Panc1 (cell line): ENCODE results near the gene HOXA11. TPM values are rescaled to one million over a fixed set of nuclear protein-coding genes. Genes with fewer than 3 reads are reported as not detected.

Experiments
- ATAC-seq: fragments of 200-7000 bp; cut with Tn5 transposase; 2 replicates; pipeline ENCODE4 v1.9.1; 2020; ENCODE audit warnings: mild to moderate bottlenecking, moderate library complexity
- BruUV-seq: library from RNA; stranded (reverse); fragments of 400-500 nt; replicated peaks from 2 replicates; lab custom pipeline; 2021; lab: Mats Ljungman, UMichigan
- CTCF ChIA-PET: fragments of 300-600 bp; sonication (Branson Sonifier 250); formaldehyde crosslinking; loops from one replicate; lab custom pipeline; 2022; ENCODE audit warnings: antibody characterized with exemption; lab: Charles Lee
- POLR2A ChIA-PET: fragments of 300-600 bp; sonication (Branson Sonifier 250); formaldehyde crosslinking; loops from one replicate; lab custom pipeline; 2022; ENCODE audit warnings: antibody characterized with exemption; lab: Charles Lee
- DNase-seq: peaks from one replicate; pipeline ENCODE4 v3.0.0-alpha.2; 2010; ENCODE audit warnings: low read depth, low spot score
- H3K27ac ChIP-seq: 2 replicates; pipeline ENCODE4 v1.5.1; 2011; ENCODE audit warnings: mild to moderate bottlenecking, low read length, inconsistent platforms
- H3K27me3 ChIP-seq: fragments of 200-500 bp; sonication (Bioruptor generic); 2 replicates; pipeline ENCODE4 v1.6.0; 2014; ENCODE audit warnings: low read length, inconsistent platforms; ENCODE audit not compliant: control insufficient read depth, insufficient read depth
- H3K36me3 ChIP-seq: fragments of 200-500 bp; sonication (Bioruptor generic); 2 replicates; pipeline ENCODE4 v1.5.1; 2014; ENCODE audit warnings: inconsistent platforms, mild to moderate bottlenecking, low read length, moderate library complexity; ENCODE audit not compliant: control insufficient read depth, insufficient read depth
- H3K4me1 ChIP-seq: 2 replicates; pipeline ENCODE4 v1.5.1; 2011; ENCODE audit warnings: inconsistent platforms, mild to moderate bottlenecking, low read length, moderate library complexity; ENCODE audit not compliant: control insufficient read depth, insufficient read depth
- H3K4me3 ChIP-seq, 2 experiments: 2 replicates each; pipeline ENCODE4 v1.5.1; 2011 to 2012; ENCODE audit warnings: low read depth in 2 of 2, low read length in 2 of 2, mild to moderate bottlenecking in 2 of 2, inconsistent platforms in 1 of 2, moderate library complexity in 1 of 2
- H3K9me3 ChIP-seq: fragments of 200-500 bp; sonication (Bioruptor generic); 2 replicates; pipeline ENCODE4 v1.5.1; 2014; ENCODE audit warnings: low read depth, mild to moderate bottlenecking, inconsistent platforms, low read length, moderate library complexity; ENCODE audit not compliant: control insufficient read depth, insufficient read depth
- CTCF ChIP-seq: fragments of 450-650 bp; IDR thresholded peaks from 2 replicates; pipeline ENCODE4 v1.5.1; 2017; ENCODE audit warnings: mild to moderate bottlenecking
- POLR2AphosphoS5 ChIP-seq: IDR thresholded peaks from 2 replicates; pipeline ENCODE4 v1.6.1; 2012; ENCODE audit warnings: mild to moderate bottlenecking, low read depth, low read length, moderate library complexity
- SIN3A ChIP-seq: IDR thresholded peaks from 2 replicates; pipeline ENCODE4 v1.6.1; 2012; ENCODE audit warnings: low read depth, mild to moderate bottlenecking, low read length, moderate library complexity, borderline replicate concordance; ENCODE audit not compliant: insufficient read depth
- TCF7L2 ChIP-seq: IDR thresholded peaks from 2 replicates; pipeline ENCODE4 v1.6.1; 2011; ENCODE audit warnings: mild to moderate bottlenecking, low read depth, low read length, inconsistent platforms
- in situ Hi-C: cut with HindIII; loops from 2 replicates; pipeline ENCODE4 v1.10.0; 2016; ENCODE audit warnings: low sequenced_read_pairs, low pct_unique_long_range_greater_than_20kb
- intact Hi-C: fragments of 100-400 bp; cut with micrococcal nuclease; formaldehyde crosslinking; loops from one replicate; pipeline ENCODE4 v1.10.0; 2022; ENCODE audit not compliant: unreplicated experiment
- total RNA-seq: library from RNA; stranded (reverse); gene quantifications from one replicate; pipeline ENCODE4 v1.2.1, GENCODE V29; 2021; ENCODE audit not compliant: unreplicated experiment
- TF ChIP-seq, protein P1 (sequence below), 2 experiments: IDR thresholded peaks; 2 replicates each; pipeline ENCODE4 v1.6.1; 2011 to 2012; ENCODE audit warnings: low read depth in 2 of 2, control low read depth in 1 of 2, low read length in 1 of 2, mild to moderate bottlenecking in 1 of 2, moderate library complexity in 1 of 2; ENCODE audit not compliant: insufficient read depth in 1 of 2

The HOXA11 gene
- total RNA-seq, 1 experiment from 2014 or later = 0.57 TPM

GRCh38 chr7:27215356-27215755 is 30.3 kb upstream of the HOXA11 start:
- ATAC-seq = no peak
- in situ Hi-C loops = no loop called here
- CTCF ChIA-PET = no interaction called here

GRCh38 chr7:27214239-27214950 is 29.4 kb upstream of the HOXA11 start:
- H3K4me3 ChIP-seq = no peak overlapping the region
- CTCF ChIA-PET = no interaction called here
- DNase-seq (no peak), ATAC-seq (no peak)
- in situ Hi-C loops (no loop called here), intact Hi-C loops (no loop called here)
- POLR2A ChIA-PET = no interaction called here
- no TSS peak for BruUV-seq
- H3K27me3 ChIP-seq = no peaks in the 10 kb centered on the region
- H3K27ac ChIP-seq = no peak overlapping the region
- peaks cover 6% of the 10 kb centered on the region for H3K4me1 ChIP-seq
- no peaks in the 10 kb centered on the region for H3K36me3 ChIP-seq
- no peak for TF ChIP-seq SIN3A
- TF ChIP-seq, protein P1, sequence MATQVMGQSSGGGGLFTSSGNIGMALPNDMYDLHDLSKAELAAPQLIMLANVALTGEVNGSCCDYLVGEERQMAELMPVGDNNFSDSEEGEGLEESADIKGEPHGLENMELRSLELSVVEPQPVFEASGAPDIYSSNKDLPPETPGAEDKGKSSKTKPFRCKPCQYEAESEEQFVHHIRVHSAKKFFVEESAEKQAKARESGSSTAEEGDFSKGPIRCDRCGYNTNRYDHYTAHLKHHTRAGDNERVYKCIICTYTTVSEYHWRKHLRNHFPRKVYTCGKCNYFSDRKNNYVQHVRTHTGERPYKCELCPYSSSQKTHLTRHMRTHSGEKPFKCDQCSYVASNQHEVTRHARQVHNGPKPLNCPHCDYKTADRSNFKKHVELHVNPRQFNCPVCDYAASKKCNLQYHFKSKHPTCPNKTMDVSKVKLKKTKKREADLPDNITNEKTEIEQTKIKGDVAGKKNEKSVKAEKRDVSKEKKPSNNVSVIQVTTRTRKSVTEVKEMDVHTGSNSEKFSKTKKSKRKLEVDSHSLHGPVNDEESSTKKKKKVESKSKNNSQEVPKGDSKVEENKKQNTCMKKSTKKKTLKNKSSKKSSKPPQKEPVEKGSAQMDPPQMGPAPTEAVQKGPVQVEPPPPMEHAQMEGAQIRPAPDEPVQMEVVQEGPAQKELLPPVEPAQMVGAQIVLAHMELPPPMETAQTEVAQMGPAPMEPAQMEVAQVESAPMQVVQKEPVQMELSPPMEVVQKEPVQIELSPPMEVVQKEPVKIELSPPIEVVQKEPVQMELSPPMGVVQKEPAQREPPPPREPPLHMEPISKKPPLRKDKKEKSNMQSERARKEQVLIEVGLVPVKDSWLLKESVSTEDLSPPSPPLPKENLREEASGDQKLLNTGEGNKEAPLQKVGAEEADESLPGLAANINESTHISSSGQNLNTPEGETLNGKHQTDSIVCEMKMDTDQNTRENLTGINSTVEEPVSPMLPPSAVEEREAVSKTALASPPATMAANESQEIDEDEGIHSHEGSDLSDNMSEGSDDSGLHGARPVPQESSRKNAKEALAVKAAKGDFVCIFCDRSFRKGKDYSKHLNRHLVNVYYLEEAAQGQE (IDR thresholded peaks at IDR 0.05; ENCODE audit: insufficient read depth in 1 of 2, low read depth in 2 of 2, low read length in 1 of 2) = no peak
- TF ChIP-seq POLR2AphosphoS5 = no peak
- no peak for TF ChIP-seq TCF7L2
- no peak for TF ChIP-seq CTCF
- no peaks in the 10 kb centered on the region for H3K9me3 ChIP-seq

More at GRCh38 chr7:27215356-27215755, 30.3 kb upstream of the HOXA11 start:
- BruUV-seq = no TSS peak
- H3K36me3 ChIP-seq = no peaks in the 10 kb centered on the region
- H3K4me1 ChIP-seq = peaks cover 6% of the 10 kb centered on the region
- H3K27me3 ChIP-seq = no peaks in the 10 kb centered on the region
- no peak overlapping the region for H3K27ac ChIP-seq
- no peak for DNase-seq
- H3K4me3 ChIP-seq = no peak overlapping the region
- intact Hi-C loops = no loop called here
- TF ChIP-seq CTCF = no peak
- no peak for TF ChIP-seq POLR2AphosphoS5
- no peak for TF ChIP-seq SIN3A
- no peak for TF ChIP-seq TCF7L2
- TF ChIP-seq, protein P1 (IDR thresholded peaks at IDR 0.05; ENCODE audit: insufficient read depth in 1 of 2, low read depth in 2 of 2, low read length in 1 of 2) = no peak
- H3K9me3 ChIP-seq = no peaks in the 10 kb centered on the region
- POLR2A ChIA-PET = no interaction called here
